HG02973 (cell line): ENCODE measurements around the gene CAMK4.
A peak's percentile ranks its signal among the peaks of the same experiment; 100 is the strongest.
"Not testable (repeated sequence)": the region's sequence is repeated elsewhere in the genome, so short reads cannot be mapped to it uniquely, and the experiment has no call there.

ENCODE experiments used
- ATAC-seq: cut with Tn5 transposase; IDR thresholded peaks from one replicate; pipeline ENCODE4 v1.9.1; 2021; ENCODE audit warnings: moderate library complexity; ENCODE audit not compliant: unreplicated experiment

CAMK4 gene

GRCh38 chr5:111302043-111302442 lies 77.9 kb downstream of the CAMK4 start:
- not testable (repeated sequence) for ATAC-seq

GRCh38 chr5:111308951-111309350 lies 84.8 kb downstream of the CAMK4 start:
- no peak for ATAC-seq

DNA sequence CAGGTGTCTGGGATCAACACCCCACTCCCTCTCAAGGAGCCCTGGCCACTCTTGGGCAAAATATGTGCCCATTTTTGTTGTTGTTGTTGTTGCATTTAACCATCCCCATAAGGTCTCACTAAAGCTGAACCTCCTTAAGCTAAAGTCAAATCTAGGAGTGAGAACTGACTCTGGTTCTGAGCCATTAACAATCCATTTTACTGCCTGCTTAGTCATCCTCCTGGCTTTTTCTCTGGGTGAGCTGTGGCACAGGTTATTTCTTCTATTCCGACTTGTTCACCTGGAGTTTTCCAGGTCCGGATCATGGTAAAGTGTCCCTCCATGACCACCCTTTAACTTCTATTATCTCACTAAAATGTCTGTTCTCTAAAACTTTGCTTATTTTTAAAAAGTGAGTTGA lies 85.2 kb downstream of the CAMK4 start:
- no peak for ATAC-seq

GRCh38 chr5:111310711-111311620 lies 86.8 kb downstream of the CAMK4 start:
- no peak for ATAC-seq

GRCh38 chr5:111311666-111312065 lies 87.5 kb downstream of the CAMK4 start:
- ATAC-seq: no peak

- ATAC-seq: no peak
These were observed 89.0 kb downstream of the CAMK4 start for GRCh38 chr5:111313017-111313724.

- ATAC-seq: no peak
These were observed 96.8 kb downstream of the CAMK4 start for GRCh38 chr5:111320953-111321352.

DNA sequence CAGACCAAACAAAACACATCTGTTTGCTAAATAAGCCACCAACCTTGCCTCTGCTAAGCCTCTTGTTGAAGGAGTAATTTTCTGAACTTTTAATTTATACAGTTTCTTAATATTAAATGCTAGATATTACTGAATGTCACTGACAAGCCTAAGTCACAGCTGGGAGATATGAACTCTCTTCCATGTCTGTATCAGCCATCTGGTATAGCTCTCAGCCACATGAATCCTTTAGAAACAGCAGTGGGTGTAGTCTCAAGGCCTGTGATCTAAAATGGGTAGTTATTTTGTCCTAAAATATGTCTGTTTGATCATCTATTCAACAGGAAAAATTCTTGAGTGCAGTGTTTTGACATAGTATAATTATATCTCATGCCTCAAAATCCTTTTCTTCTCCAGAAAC lies 97.2 kb downstream of the CAMK4 start:
- ATAC-seq: no peak

DNA sequence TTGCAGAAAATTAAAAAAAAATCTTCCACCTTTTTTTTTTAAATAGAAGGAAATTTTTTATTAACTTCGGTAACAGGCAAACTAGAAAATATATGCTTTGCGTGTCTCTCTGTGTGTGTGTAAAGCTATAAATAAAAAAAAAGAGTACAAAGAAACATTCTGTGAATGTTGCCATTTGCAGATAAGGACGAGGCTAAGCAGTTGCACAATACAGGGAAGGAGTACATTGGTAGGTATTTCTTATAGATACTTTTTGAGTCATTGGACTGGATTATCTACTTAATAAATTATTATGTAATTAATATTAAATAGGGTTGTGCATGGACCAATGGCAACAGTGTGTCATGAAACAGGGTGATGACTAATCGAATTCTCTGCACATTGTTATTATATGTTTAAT lies 102.4 kb downstream of the CAMK4 start:
- no peak for ATAC-seq

DNA sequence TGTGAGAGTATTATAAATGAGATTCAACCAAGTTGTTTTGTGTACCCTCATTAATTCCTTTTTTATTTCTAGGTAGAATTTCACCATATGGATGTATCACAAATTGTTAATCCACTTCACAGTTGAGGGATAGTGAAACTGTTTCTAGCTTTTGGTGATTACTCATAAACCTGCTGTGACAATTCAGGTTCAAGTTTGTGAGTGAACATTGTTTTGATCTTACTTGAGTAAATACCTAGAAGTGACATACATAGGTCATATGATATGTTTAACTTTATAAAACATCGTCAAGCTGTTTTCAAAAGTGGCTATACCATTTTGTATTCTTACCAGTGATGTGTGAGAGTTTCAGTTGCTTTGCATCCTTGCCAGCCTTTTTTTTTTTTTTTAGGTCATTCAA lies 112.9 kb downstream of the CAMK4 start:
- peak; percentile 58 for ATAC-seq

DNA sequence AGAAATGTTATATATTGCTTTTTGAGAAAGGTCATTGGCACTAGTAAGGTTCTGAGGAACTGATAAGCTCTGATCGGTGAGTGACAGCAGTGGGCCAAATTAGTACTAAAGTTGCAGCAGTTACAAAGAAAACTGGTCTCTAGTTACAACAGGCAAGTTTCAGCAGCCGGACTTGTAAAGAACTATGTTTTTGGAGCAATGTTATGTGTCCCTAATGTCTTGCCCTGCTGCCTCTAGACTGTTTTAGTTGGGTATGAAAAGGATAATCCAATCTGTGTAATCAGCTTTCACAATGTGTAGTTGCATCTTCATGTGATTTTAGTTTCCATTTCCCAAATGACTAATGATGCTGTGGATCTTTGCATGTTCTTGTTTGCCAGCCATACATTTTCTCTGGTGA lies 113.5 kb downstream of the CAMK4 start:
- peak; percentile 72 for ATAC-seq

DNA sequence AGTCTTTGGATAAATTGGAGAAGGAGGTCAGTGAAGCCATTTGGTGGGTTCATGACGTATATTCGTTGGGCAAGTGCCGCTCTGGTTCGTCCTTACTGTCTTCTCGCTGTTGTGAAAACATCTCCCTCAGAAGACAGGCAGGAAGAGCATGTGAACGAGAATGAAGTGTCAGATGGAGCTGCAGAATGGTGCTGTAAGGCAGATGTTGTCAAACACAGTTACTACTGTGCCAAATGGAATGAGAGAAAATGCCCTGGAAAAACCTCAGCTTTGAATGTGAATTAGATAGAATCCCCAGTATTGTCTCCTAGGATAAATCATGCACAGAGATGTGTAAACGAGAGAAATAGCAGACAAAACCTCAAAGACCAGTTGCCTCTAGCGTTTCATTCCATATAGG lies 121.5 kb downstream of the CAMK4 start:
- ATAC-seq: no peak

DNA sequence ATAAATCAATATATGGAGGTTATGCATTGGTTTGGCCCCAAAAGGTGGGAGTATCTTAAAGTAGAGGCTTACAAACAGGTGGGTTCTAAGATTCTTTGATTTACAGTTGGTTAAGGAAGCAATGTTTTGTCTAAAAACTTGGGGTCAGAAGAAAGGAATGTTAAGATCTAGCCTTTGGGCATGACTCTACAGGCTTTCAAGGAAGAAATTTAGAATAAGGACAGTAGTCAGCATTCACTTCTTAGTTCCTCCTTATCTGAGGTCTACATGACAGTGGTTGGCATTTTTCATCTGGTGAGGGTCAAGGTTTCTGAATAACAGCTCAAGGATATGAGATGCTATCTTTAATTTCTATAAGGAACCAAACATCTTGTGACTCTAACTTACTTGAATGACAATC lies 122.8 kb downstream of the CAMK4 start:
- no peak for ATAC-seq

GRCh38 chr5:111348661-111349329 lies 124.6 kb downstream of the CAMK4 start:
- ATAC-seq: no peak

GRCh38 chr5:111349429-111349828 lies 125.2 kb downstream of the CAMK4 start:
- ATAC-seq: no peak

DNA sequence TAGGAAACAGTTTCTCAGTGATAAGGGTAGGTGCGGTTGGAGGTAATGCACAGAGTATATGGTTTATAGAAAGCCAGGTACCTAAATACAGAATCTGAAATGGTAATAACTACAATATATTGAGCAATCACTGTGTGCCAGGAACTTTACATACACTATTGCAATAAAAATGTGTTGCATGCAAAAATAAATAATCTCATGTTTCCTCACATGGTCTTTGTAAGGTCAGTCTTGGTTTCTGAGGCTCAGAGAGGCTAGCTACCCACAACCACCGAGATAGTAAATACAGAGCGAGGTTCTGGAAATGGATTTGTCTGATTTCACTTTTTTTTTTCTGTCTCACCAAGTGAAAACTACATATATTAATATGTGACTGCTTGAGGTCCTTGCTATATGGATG lies 128.9 kb downstream of the CAMK4 start:
- ATAC-seq: no peak

- not testable (repeated sequence) for ATAC-seq
These were observed 134.5 kb downstream of the CAMK4 start for GRCh38 chr5:111358726-111359125.

DNA sequence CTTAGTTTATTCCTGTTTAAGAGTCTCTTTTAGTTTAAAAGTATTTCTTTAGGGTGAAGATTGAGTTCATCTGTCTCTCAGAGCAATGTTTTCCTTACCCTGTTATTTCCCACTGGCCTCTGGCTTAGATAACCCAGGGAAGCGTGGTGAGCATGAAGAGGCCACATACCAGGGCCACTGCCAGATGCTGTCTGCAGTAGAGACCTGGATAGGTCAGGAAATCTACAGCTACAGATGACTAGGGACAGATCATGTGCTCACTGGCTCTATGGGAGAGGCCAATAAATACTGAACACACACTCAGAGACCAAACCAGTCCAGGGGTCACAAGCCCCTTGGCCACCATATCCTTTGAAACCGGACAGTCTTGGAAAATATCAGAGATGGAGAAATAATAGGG lies 136.0 kb downstream of the CAMK4 start:
- ATAC-seq: no peak

GRCh38 chr5:111364992-111365391 lies 140.8 kb downstream of the CAMK4 start:
- ATAC-seq: no peak

GRCh38 chr5:111366388-111366787 lies 142.2 kb downstream of the CAMK4 start:
- ATAC-seq: no peak

DNA sequence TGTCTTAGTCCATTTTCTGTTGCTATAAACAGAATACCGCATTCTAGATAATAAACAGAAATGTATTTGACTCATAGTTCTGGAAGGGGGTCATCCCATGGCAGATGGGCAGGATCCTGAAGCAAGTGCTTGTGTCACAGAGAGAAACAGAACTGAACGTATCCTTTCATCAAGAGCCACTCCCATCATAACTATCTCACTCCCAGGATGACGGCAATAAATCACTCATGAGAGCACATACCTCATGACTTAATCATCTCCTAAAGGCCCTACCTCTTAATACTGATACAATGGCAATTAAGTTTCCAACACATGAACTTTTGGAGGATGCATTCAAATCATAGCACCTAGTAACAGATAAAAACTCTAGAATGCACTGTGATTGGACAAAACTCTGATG lies 142.9 kb downstream of the CAMK4 start:
- no peak for ATAC-seq

GRCh38 chr5:111372799-111373198 lies 148.6 kb downstream of the CAMK4 start:
- no peak for ATAC-seq
